HG02642 (cell line): ENCODE data around the gene CARD11.
"Not testable (repeated sequence)": the region's sequence is repeated elsewhere in the genome, so short reads cannot be mapped to it uniquely, and the experiment has no call there.

ENCODE experiments used
- ATAC-seq: cut with Tn5 transposase; IDR thresholded peaks from one replicate; pipeline ENCODE4 v1.9.1; 2021; ENCODE audit warnings: mild to moderate bottlenecking; ENCODE audit not compliant: unreplicated experiment, poor library complexity

The CARD11 gene

DNA sequence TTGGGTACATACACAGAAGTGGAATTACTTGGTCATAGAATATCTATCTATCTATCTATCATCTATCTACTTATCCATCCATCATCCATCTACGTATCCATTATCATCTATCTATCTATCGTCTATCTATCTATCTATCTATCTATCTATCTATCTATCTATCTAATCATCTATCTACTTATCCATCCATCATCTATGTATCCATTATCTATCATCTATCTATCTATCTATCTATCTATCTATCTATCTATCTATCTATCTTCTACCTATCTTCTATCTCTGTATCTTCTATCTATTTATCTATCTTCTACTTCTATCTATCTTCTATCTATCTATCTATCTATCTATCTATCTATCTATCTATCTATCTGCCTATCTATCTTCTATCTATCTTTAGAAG is 123.2 kb downstream of the CARD11 start:
- ATAC-seq = not testable (repeated sequence)

GRCh38 chr7:2920041-2920440 is 123.6 kb downstream of the CARD11 start:
- ATAC-seq = no peak

GRCh38 chr7:2919256-2919655 is 124.4 kb downstream of the CARD11 start:
- ATAC-seq = no peak

DNA sequence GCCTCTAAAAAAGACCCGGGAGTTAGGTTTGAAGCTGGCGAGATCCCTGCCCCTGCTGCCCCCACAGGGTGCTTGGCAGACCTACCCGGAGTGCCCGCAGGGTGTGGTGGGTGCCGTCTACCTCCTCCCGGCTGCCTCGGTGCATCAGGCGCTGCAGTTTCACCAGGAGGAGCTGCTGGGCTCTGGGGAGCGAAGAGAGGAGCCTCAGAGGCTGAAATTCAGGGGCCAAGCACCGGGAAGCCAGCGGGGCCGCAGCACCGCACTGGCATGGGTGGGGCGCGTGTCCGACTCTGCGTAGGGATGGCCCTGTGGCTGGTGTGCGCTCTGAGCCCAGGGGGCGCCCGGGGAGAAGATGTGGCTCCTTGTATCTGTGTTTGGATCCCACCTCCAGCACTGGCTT is 125.3 kb downstream of the CARD11 start:
- ATAC-seq = no peak

- ATAC-seq = no peak
Observed at GRCh38 chr7:2915023-2915422, 128.6 kb downstream of the CARD11 start.

DNA sequence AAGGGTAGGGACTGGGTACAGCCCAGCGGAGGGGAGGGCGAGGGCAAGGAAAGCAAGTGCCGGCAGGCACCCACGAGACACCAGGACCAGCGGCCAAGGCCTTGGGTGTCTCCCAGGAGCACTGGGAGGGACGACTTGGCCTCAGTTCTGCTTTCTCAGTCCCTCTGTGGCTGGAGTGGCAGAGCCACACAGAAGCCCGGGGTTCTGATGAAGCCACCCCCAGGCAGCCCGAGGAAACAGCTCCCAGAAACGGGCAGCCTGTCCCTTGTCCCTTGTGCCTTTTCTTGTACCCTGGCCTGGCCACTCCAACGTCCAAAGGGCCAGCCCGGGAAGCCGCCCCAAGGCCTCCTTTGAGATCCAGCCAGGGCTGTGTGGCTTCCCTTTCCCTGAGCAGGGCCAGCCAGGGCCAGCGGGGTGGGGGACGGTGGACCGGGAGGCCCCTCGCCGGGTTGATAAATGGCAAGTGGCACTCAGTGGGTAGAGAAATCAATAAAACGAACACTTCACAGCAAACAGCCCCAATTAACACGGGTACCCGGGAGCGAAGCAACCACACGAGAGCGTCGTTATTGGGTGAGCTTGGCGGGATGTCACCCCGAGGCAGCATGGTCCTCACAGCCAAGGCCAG is 129.8 kb downstream of the CARD11 start:
- ATAC-seq = no peak

- no peak for ATAC-seq
Observed at GRCh38 chr7:2912684-2913439, 130.8 kb downstream of the CARD11 start.

GRCh38 chr7:2911466-2911865 is 132.2 kb downstream of the CARD11 start:
- no peak for ATAC-seq

DNA sequence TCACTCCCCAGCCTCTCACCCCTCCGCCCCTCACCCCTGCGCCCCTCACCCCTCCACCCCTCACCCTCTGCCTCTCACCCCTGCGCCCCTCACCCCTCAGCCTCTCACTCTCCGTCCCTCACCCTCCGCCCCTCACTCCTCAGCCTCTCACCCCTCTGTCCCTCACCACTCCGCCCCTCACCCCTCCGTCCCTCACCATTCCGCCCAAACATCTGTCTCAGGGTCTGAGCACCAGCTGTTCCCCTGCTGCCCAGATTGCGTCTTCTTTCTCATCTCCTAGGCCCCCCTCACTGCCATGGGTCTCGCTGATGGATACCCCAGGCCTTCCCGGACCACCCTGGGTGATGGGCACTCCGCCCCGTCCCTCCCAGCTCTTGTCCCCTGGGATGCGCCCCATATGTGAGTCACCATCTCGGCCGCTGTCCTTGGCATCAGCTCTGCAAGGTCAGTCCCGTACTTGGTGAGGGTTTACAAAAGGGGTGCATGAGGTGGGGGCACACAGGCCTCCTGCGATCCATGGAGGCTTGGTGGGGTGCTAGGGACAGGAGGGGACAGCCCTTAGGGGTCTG is 134.1 kb downstream of the CARD11 start:
- ATAC-seq = no peak

- no peak for ATAC-seq
Observed at GRCh38 chr7:2909043-2909442, 134.6 kb downstream of the CARD11 start.

GRCh38 chr7:2908103-2908683 is 135.5 kb downstream of the CARD11 start:
- no peak for ATAC-seq

GRCh38 chr7:2906197-2906931 is 137.3 kb downstream of the CARD11 start:
- ATAC-seq = no peak

GRCh38 chr7:2905500-2905899 is 138.2 kb downstream of the CARD11 start:
- no peak for ATAC-seq

GRCh38 chr7:2905027-2905426 is 138.6 kb downstream of the CARD11 start:
- ATAC-seq = no peak

GRCh38 chr7:2904202-2904601 is 139.5 kb downstream of the CARD11 start:
- no peak for ATAC-seq

GRCh38 chr7:2903682-2904162 is 139.9 kb downstream of the CARD11 start:
- no peak for ATAC-seq

GRCh38 chr7:2897023-2897422 is 146.6 kb downstream of the CARD11 start:
- ATAC-seq = no peak

GRCh38 chr7:2896131-2896530 is 147.5 kb downstream of the CARD11 start:
- ATAC-seq = no peak

GRCh38 chr7:2894118-2894940 is 149.3 kb downstream of the CARD11 start:
- peak; percentile 77 for ATAC-seq

GRCh38 chr7:2893411-2893861 is 150.2 kb downstream of the CARD11 start:
- peak; percentile 10 for ATAC-seq
